ENCODE results near the gene MEST.
"Not testable (repeated sequence)": the region's sequence is repeated elsewhere in the genome, so short reads cannot be mapped to it uniquely, and the experiment has no call there.

GRCh38 chr7:130542297-130542696 is 50.4 kb downstream of the MEST start:
- TF ChIP-seq EZH2 (IDR thresholded peaks at IDR 0.05; ENCODE audit: borderline replicate concordance, low read length); CTCF (IDR thresholded peaks at IDR 0.05; ENCODE audit: low read length): not testable (repeated sequence)
